DND-41 (cell line): ENCODE measurements around the gene RAB20.
A peak's percentile ranks its signal among the peaks of the same experiment; 100 is the strongest.

ENCODE experiments used
- ATAC-seq: fragments of 200-7000 bp; cut with Tn5 transposase; 3 replicates; pipeline ENCODE4 v1.9.1; 2021; ENCODE audit warnings: low read depth; ENCODE audit not compliant: insufficient read depth
- DNase-seq: peaks from one replicate; pipeline ENCODE4 v3.0.0-alpha.2; 2020
- H2AFZ ChIP-seq: 2 replicates; pipeline ENCODE4 v1.6.0; 2012; ENCODE audit warnings: low read depth, low read length
- H3K27ac ChIP-seq: 2 replicates; pipeline ENCODE4 v1.5.1; 2012; ENCODE audit warnings: low read length, inconsistent platforms
- H3K27me3 ChIP-seq: fragments of 200-600 bp; sonication (generic); 2 replicates; pipeline ENCODE4 v1.6.0; 2012; ENCODE audit warnings: low read length, mild to moderate bottlenecking, inconsistent platforms; ENCODE audit not compliant: insufficient read depth, poor library complexity
- H3K36me3 ChIP-seq: 2 replicates; pipeline ENCODE4 v1.5.1; 2012; ENCODE audit warnings: low read length, inconsistent platforms; ENCODE audit not compliant: insufficient read depth
- H3K4me1 ChIP-seq: 2 replicates; pipeline ENCODE4 v1.5.1; 2012; ENCODE audit warnings: mild to moderate bottlenecking, low read length; ENCODE audit not compliant: insufficient read depth
- H3K4me2 ChIP-seq: 2 replicates; pipeline ENCODE4 v1.6.0; 2012; ENCODE audit warnings: mild to moderate bottlenecking, moderate library complexity, low read length, inconsistent platforms; ENCODE audit not compliant: insufficient read depth
- H3K4me3 ChIP-seq, 2 experiments: fragments of 200-600 bp in 1 of 2; shearing (Covaris generic) in 1 of 2; 2 replicates each; pipeline ENCODE4 v1.5.1; 2012 to 2016; ENCODE audit warnings: inconsistent platforms in 2 of 2, low read length in 2 of 2, mild to moderate bottlenecking in 2 of 2, low read depth in 1 of 2, moderate library complexity in 1 of 2
- H3K79me2 ChIP-seq: 2 replicates; pipeline ENCODE4 v1.6.0; 2012; ENCODE audit warnings: low read length, inconsistent platforms; ENCODE audit not compliant: insufficient read depth
- H3K9ac ChIP-seq: 2 replicates; pipeline ENCODE4 v1.6.0; 2012; ENCODE audit warnings: low read depth, mild to moderate bottlenecking, inconsistent platforms, low read length, moderate library complexity
- H3K9me3 ChIP-seq: 2 replicates; pipeline ENCODE4 v1.5.1; 2012; ENCODE audit warnings: low read length, moderate library complexity, mild to moderate bottlenecking, inconsistent platforms; ENCODE audit not compliant: insufficient read depth, severe bottlenecking
- H4K20me1 ChIP-seq: 2 replicates; pipeline ENCODE4 v1.6.0; 2012; ENCODE audit warnings: low read length; ENCODE audit not compliant: insufficient read depth
- EZH2 ChIP-seq: IDR thresholded peaks from 3 replicates; pipeline ENCODE4 v1.6.1; 2012; ENCODE audit warnings: borderline replicate concordance, low read depth, mild to moderate bottlenecking, moderate library complexity, low read length, inconsistent platforms; ENCODE audit not compliant: severe bottlenecking
- TF ChIP-seq, protein P1 (sequence below): IDR thresholded peaks from 2 replicates; pipeline ENCODE4 v1.5.1; 2012; ENCODE audit warnings: borderline replicate concordance, low read length, moderate library complexity, mild to moderate bottlenecking; ENCODE audit not compliant: poor library complexity, severe bottlenecking; ENCODE audit errors: extremely low read depth

RAB20 gene

DNA sequence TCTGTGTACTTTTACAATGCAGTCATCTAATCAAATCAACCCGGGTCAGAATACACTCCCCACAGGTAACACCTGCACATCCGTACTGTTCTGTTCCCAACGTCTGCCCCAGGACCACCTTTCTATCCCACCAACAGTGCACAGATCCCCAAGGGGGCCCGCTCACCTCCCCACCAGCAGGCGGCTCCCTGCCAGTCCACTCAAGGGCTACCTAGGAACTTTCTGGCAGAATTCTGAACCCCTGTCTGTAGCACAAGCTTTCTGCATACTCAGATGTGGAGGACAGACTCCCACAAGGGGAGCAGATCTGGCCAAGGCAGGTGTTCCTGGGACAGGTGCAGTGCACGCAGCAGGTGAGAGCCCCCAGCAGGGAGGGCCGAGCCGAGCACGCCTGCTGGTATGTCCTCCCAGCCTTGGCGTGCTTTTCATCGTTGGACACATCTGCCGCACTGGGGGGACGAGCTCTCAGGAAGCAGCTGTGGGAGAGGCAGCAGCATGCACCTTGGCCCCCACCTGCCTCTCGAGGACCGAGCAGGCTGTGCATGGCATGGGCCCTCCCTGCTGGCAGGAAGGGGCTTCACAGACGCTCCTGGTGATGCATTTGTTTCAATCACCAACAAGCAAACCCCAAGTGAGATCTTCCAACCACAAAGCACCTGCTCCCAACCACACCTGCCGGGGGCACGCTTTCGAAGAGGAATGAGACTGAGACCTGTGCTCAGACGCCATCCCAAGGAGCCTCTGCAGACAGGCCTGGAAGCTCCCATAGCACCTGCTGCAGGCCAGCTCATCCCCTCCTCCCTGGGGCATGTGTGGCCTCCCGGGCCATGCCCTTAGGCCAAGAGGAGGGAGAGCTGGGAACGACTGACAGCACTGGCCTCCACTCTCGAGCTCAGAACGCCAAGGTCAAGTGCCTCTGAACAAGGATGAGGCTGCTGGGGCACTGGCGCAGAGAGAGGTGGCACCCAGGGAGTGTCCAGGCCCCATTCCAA is 35.9 kb downstream of the RAB20 start:
- H3K4me1 ChIP-seq: no peaks in the 10 kb centered on the region
- H3K36me3 ChIP-seq: no peaks in the 10 kb centered on the region
- H3K4me2 ChIP-seq: no peak overlapping the region
- H3K9ac ChIP-seq: no peak overlapping the region
- H3K79me2 ChIP-seq: no peaks in the 10 kb centered on the region
- H3K4me3 ChIP-seq: no peak overlapping the region
- H3K27me3 ChIP-seq: peaks cover 7% of the 10 kb centered on the region
- DNase-seq: peak; percentile 8
- ATAC-seq: 0 out of 3 replicates have a peak, but pooled peaks have one; percentile 17
- no peak overlapping the region for H3K27ac ChIP-seq
- TF ChIP-seq, protein P1, sequence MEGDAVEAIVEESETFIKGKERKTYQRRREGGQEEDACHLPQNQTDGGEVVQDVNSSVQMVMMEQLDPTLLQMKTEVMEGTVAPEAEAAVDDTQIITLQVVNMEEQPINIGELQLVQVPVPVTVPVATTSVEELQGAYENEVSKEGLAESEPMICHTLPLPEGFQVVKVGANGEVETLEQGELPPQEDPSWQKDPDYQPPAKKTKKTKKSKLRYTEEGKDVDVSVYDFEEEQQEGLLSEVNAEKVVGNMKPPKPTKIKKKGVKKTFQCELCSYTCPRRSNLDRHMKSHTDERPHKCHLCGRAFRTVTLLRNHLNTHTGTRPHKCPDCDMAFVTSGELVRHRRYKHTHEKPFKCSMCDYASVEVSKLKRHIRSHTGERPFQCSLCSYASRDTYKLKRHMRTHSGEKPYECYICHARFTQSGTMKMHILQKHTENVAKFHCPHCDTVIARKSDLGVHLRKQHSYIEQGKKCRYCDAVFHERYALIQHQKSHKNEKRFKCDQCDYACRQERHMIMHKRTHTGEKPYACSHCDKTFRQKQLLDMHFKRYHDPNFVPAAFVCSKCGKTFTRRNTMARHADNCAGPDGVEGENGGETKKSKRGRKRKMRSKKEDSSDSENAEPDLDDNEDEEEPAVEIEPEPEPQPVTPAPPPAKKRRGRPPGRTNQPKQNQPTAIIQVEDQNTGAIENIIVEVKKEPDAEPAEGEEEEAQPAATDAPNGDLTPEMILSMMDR: no peak
- TF ChIP-seq EZH2: no peak
- peaks cover 20% of the 10 kb centered on the region for H4K20me1 ChIP-seq
- H3K9me3 ChIP-seq: no peaks in the 10 kb centered on the region
- no peak overlapping the region for H2AFZ ChIP-seq

- Histone ChIP-seq H3K9ac (no peak overlapping the region), H3K27me3 (peaks cover 7% of the 10 kb centered on the region), H3K36me3 (no peaks in the 10 kb centered on the region), H2AFZ (no peak overlapping the region), H3K4me1 (no peaks in the 10 kb centered on the region), H3K79me2 (no peaks in the 10 kb centered on the region), H4K20me1 (peaks cover 24% of the 10 kb centered on the region), H3K4me2 (no peak overlapping the region), H3K27ac (no peak overlapping the region), H3K4me3 (no peak overlapping the region), H3K9me3 (no peaks in the 10 kb centered on the region)
- no peak for TF ChIP-seq EZH2
- TF ChIP-seq, protein P1: no peak
- ATAC-seq (no peak), DNase-seq (peak; percentile 6)
Observed at GRCh38 chr13:110524541-110525257, 36.8 kb downstream of the RAB20 start.

GRCh38 chr13:110523838-110524540 is 37.5 kb downstream of the RAB20 start:
- Histone ChIP-seq H2AFZ (no peak overlapping the region), H3K4me3 (no peak overlapping the region), H3K36me3 (no peaks in the 10 kb centered on the region), H3K27ac (no peak overlapping the region), H3K4me2 (no peak overlapping the region), H3K4me1 (no peaks in the 10 kb centered on the region), H3K9ac (no peak overlapping the region), H3K9me3 (no peaks in the 10 kb centered on the region), H3K27me3 (peaks cover 7% of the 10 kb centered on the region), H3K79me2 (no peaks in the 10 kb centered on the region), H4K20me1 (peaks cover 25% of the 10 kb centered on the region)
- TF ChIP-seq EZH2: no peak
- TF ChIP-seq, protein P1: no peak
- ATAC-seq (no peak), DNase-seq (no peak)
